Tongue (tissue), 2 donors: ENCODE measurements around the gene HYAL3. TPM values are rescaled to one million over a fixed set of nuclear protein-coding genes. Genes with fewer than 3 reads are reported as not detected.
"Not testable (repeated sequence)": the region's sequence is repeated elsewhere in the genome, so short reads cannot be mapped to it uniquely, and the experiment has no call there.

ENCODE experiments used
- DNase-seq: peaks from one replicate; pipeline ENCODE4 v3.0.0-alpha.2; 2015
- total RNA-seq: library from RNA; depleted of rRNA; stranded (reverse); fragments of >200 nt; gene quantifications from one replicate; pipeline ENCODE4 v1.2.3, GENCODE V29; 2014

Gene HYAL3
- total RNA-seq, 1 donor from 2014 or later: 3.1 TPM

DNA sequence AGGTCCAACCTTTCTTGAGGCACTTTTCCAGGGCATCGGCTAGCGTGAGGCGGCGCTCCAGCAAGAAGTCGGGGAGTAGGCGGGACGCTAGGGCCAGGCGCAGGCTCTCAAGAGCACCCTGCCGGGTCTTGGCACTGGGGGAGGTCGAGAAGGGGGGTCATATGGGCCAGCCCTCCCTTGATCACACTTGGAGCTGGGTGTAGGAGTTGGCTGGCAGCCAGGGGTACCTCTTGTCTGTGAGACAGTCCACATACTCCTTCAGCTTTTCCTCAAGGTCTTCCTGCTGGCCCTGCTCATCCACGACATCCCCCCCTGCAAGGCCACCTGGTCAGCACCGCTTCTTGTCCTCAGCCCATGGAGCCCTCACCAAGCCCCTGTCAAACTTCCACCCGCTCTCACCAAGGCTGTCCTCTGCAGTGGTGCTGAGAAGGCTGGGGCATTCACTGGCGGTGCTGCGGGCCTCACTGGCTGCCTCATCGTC, 9.0 kb downstream of the HYAL3 start:
- DNase-seq: no peak

DNA sequence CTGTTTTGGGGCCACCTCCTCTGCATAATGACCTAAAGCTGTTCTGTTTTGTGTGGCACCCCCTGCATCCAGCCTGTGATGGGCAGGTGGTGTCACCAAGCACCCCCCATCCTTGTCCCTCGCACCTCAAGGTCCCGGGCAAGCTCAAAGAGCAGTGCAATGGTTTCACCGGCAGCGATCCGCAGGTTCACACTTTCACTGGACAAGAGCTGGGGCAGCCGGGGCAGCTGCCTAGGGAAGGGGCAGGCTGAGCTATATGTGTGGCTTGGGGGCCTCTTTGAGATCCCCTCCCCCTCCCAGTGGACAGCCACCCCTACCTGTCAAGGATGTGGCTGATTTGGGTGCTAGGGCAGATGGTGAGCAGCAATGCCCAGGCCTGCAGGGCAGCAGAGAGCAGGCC, 10.1 kb downstream of the HYAL3 start:
- no peak for DNase-seq

DNA sequence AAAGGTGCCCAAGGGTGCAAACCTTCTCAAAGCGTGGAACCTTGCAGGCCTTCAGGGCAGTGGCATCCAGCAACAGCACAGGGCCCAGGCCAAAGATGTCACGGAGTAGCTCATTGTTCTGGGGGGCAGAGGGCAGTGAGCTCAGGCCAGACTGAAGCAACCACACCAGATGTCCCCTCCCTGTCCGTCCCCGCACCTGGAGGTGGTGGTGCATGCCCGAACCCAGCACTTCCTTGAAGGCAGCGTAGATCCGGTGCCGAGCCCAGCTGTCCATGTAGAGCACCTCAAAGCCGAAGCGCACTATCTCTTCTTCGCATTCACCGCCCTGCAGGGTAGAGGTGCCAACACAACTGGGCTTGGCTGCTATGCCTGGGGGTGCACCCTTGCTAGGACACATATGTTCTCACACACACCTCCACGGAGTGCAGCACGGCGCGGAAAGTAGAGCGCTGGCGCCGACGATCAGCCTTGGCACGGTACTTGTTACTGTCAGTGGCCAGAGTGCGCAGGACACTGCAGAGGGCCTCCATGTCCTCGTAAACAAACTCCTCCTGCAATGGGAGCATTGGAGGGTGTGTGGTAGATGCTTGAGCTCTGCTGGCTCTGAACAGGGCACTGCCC, 10.7 kb downstream of the HYAL3 start:
- DNase-seq: no peak

DNA sequence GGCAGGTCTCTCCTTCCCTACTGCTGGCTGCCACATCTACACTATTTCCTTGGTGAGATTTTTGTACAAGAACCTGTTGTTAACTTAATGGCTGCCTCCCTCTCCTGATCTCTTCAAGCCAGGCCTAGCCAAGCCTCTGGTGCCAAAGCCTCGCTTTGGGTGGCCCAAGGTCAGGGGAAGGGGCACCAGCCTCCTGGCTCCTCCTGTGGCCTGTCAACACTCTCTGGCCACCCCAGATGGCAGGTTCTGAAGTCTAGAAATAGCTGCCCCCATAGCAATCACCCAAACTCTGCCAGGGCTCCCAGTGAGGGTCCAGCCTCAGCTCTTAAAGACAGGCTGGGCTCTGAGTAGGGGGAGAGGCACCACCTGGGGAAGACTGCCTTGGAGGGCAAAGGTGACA, 11.9 kb downstream of the HYAL3 start:
- no peak for DNase-seq

DNA sequence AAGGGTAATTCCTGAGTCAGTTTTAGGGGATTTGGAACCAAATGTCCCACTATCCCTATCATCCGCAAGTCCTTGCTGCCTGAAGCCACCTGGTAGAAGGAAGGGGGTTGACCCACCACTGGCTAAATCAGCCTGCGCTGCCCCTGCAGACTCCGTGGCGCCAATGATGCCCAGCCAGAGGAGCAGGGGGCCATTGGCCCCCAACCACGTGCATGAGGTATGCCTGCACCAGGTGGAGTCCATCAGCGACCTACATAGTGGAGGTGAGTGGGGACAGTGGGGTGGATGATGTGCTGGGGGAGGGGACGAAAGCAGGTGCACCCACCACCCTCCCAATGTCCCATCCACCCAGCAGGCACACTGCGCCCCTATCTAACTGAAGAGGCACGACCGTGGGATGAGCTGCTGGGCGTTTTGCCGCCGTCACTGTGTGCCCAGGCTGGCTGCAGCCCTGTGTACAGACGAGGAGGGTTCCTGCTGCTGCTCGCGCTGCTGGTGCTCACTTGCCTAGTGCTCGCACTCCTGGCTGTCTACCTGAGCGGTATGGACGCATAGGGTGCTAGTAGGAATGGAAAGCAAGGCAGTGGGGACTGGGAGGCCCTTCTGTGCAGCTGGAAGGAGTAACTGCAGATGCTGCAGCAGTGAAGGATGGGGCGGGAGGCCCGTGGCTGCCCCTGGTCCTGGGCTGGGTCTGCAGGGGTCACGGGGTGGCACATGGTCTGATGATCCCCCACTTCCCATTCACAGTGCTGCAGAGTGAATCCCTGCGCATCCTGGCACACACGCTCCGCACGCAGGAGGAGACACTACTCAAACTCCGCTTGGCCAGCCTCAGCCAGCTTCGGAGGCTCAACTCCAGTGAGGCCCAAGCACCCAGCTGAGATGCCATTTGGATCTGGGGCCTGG, 12.6 kb downstream of the HYAL3 start:
- DNase-seq: no peak

DNA sequence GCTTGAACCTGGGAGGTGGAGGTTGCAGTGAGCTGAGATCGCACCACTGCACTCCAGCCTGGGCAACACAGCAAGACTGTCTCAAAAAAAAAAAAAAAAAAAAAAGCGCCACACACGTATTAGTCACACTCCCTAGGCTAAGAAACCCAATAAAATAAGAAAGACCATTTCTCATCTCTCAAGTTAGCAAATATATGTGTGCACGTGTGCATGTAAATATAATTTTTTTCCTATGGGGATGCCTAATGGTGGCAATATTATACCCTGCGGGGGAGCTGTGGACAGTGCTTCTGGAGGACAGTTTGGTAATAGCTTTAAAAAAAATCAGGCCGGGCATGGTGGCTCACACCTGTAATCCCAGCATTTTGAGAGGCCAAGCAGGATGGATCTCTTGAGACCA, 15.1 kb downstream of the HYAL3 start:
- DNase-seq: not testable (repeated sequence)

DNA sequence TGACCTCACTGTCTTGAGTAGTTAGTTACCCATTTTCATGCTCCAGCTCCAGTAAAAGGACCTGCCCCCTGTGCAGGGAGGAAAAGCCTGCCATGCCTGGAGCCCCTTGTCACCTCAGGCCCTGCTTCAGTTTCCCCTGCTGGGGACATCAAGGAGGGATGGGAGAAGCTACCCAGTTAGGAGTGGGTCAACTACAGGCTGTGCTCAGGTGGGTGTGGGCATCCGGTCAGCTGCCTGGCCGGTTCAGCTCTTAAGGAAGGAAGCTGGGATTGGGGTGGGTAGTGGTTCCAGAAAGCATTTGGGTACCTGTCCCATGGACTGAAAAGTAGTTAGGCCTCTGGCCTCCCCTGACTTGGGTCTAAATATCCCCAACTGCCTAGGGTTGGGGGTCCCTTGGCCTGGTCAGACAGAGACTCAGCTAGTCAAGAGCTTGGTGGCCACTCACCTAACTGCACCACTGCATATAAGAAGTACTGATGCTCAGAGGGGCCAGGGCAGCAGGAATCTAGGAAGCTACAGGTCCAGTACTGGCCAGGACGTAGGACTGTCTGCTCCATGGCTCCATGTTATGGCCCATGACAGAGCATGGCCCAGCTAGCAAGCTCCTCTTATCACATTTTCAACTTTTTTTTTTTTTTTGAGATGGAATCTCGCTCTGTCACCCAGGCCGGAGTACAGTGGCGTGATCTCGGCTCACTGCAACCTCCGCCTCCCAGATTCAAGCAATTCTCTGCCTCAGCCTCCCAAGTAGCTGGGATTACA, 19.8 kb downstream of the HYAL3 start:
- no peak for DNase-seq

DNA sequence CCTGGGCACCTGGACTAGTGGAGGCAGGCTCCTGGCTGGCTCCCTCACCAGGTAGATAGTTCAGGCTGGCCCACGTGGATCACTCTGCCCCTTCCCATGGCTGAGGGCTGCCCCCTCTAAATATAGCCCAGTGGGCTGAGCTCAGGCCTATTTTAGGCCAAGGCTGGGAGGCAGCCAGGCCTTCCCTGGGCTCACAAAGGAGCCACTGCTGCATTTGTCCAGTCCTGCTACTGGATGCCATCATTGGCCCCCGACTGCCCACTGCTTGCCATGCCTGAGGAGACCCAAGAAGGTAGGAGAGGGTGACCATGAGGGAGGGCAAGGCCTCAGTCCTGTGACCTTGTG, 20.4 kb downstream of the HYAL3 start, which contains the start of gene LSMEM2:
Gene LSMEM2, plus strand, starts transcription at position 208 of the 345 bp plus-strand sequence. Its CDS starts 27 bp downstream, at position 235.
- DNase-seq: peak; percentile 66

DNA sequence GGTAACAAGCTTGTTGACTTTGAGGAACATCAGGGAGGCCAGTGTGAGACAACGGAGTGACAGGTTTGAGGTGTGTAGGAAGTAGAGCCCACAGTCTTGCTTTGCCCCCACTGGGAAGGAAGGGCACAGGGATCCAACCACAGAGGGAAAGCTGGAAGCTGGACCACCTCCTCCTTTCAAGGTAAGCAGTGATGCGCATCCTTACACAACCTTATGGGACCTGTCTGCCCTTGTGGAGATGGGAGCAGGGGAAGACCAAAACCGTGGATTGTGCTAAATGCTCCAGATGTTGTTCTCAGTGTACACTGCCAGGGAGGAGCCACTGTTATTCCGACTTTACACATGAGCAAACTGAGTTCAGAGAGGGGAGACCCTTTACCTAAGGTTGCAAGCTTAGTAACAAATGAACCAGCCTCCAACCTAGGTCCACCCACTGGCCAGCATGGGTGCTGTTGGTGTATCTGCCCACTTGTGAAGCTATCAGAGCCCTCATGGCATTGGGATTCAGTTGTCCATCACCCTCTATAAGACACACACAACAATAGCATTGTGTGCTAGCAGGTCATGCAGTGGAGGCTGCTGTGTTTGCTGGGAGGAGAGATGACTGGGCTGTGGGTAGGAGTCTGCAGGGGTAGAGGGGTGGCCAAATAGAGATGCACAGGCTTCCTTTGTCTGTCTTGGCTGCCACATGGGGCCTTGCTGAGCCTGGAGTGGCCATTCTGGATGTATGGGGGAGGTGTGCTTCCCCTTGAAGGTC, 20.9 kb downstream of the HYAL3 start:
- DNase-seq: no peak

DNA sequence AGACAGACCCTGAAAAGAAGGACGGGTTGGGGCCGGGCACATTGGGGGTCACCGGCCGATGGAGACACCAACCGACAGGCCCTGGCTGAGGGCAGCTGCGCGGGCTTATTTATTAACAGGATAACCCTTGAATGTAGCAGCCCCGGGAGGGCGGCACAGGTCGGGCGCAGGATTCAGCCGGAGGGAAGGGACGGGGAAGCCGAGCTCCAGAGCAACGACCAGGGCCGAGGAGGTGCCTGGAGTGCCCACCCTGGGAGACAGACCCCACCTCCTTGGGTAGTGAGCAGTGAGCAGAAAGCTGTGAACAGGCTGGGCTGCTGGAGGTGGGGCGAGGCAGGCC, 22.5 kb downstream of the HYAL3 start:
- no peak for DNase-seq

DNA sequence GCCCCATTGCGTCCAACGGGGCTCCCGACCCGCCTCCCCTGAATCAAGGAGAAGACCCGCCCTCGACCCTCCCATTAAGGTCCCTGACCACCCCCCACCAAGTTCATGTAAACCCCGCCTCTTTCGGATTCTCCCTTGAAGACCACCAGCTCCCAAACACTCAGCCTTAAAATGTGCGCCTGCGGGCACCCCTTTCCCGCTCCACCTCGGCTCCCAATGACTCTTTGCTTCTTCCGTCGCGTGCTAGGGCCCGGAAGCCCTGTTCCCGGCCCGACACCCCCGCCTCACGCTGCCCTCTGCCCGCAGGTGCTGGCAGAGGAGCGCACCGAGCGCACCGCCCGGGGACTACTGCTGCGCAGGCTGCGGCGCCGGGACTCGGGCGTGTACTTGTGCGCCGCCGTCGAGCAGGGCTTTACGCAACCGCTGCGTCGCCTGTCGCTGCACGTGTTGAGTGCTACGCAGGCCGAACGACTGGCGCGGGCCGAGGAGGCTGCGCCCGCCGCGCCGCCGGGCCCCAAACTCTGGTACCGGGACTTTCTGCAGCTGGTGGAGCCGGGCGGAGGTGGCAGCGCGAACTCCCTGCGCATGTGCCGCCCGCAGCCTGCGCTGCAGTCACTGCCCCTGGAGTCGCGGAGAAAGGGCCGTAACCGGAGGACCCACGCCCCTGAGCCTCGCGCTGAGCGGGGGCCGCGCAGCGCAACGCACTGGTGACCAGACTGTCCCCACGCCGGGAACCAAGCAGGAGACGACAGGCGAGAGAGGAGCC, 23.0 kb downstream of the HYAL3 start:
- DNase-seq: no peak

DNA sequence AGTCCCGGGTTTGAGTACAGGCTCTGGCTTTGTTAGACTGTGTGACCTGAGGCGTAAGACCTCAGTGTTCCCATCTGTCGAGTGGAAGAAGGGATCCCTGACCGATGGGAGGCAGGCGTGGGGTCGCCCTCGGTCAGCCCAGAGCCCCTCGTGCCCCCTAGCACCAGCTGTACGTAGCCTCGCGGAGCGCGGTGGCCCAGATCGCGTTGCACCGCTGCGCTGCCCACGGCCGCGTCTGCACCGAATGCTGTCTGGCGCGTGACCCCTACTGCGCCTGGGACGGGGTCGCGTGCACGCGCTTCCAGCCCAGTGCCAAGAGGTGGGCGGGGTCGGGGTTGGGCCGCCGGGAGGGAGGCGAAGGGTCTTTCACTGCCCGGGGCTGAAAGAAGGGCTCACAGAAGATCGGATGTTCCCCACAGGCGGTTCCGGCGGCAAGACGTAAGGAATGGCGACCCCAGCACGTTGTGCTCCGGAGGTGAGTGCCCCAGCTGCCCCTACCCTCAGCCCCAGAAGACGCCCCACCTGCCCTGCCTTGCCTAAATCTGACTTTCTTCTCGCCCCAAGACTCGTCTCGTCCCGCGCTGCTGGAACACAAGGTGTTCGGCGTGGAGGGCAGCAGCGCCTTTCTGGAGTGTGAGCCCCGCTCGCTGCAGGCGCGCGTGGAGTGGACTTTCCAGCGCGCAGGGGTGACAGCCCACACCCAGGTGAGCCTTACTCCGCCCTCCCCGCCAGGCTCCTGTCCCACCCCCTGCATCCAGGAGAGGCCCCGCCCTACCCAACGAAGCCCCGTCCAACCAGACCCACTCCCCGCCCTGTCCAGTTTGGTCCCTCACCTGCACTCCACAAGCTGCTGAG, 23.8 kb downstream of the HYAL3 start:
- DNase-seq: no peak

DNA sequence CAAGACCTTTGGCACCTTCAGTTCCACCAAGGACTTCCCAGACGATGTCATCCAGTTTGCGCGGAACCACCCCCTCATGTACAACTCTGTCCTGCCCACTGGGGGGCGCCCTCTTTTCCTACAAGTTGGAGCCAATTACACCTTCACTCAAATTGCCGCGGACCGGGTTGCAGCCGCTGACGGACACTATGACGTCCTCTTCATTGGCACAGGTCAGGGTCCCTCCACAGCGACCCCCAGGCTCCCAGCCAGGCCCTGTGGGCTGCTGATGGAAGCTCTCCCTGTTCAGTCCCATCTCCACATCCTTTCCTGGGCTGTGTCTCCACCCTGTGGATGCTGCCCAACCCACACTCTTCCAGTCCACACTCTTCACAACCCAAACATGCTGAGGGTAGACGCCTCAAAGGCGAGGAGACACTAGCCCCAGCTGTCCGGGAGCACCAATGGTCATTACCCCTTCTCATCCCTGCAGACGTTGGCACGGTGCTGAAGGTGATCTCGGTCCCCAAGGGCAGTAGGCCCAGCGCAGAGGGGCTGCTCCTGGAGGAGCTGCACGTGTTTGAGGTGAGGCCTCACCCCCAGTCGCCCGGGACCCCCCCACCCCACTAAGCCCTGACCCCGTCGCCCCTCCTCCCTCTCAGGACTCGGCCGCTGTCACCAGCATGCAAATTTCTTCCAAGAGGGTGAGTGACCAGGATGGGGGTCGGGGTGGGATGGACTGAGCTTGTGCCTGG, 24.7 kb downstream of the HYAL3 start:
- peak; percentile 60 for DNase-seq

DNA sequence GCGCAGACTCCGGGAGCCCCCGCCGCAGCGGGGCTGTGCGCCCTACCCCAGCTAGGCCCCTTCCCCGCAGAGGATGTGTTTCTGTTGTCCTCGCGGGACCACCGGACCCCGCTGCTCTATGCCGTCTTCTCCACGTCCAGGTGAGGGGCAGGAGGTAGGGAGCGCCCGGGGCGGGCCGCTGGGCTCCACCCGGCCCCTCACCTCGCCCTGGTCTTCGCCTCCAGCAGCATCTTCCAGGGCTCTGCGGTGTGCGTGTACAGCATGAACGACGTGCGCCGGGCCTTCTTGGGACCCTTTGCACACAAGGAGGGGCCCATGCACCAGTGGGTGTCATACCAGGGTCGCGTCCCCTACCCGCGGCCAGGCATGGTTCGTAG, 25.5 kb downstream of the HYAL3 start:
- no peak for DNase-seq

DNA sequence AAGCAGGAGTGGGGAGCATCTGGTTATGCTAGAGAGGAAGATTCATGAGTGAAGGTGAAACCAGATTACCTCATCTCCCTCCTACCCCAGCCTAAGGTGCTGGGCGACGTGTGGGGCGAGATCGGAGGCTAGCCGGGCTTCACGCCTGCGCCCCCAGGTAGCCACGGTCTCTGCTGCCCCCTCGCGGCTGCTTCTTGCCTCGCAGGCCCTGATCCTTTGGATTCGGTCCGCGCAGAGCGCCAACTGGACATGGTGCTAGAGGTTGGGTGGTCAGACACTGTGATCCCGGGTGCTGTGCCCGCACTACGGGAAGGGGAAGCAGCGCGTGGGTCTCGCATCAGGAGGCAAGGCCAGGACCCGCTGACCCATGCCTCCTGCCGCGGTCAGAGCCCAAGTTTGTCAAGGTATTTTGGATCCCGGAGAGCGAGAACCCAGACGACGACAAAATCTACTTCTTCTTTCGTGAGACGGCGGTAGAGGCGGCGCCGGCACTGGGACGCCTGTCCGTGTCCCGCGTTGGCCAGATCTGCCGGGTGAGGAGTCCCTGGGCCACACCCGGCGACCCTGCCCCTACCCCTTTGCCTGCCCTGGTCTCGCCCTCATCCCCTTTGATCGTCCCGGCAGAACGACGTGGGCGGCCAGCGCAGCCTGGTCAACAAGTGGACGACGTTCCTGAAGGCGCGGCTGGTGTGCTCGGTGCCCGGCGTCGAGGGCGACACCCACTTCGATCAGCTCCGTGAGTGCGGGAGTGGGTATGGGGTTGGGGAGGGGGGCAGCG, 26.1 kb downstream of the HYAL3 start:
- DNase-seq: peak; percentile 90

DNA sequence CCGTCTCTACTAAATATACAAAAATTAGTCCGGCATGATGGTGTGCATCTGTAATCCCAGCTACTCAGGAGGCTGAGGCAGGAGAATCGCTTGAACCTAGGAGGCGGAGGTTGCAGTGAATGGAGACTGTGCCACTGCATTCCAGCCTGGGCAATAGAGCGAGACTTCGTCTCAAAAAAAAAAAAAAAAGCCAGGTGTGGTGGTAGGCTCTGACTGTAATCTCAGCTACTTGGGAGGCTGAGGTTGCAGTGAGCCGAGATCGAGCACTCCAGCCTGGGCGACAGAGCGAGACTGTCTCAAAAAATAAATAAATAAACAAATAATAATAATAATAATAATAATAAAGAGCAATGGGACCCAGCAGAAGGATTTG, 26.7 kb downstream of the HYAL3 start:
- DNase-seq: not testable (repeated sequence)

DNA sequence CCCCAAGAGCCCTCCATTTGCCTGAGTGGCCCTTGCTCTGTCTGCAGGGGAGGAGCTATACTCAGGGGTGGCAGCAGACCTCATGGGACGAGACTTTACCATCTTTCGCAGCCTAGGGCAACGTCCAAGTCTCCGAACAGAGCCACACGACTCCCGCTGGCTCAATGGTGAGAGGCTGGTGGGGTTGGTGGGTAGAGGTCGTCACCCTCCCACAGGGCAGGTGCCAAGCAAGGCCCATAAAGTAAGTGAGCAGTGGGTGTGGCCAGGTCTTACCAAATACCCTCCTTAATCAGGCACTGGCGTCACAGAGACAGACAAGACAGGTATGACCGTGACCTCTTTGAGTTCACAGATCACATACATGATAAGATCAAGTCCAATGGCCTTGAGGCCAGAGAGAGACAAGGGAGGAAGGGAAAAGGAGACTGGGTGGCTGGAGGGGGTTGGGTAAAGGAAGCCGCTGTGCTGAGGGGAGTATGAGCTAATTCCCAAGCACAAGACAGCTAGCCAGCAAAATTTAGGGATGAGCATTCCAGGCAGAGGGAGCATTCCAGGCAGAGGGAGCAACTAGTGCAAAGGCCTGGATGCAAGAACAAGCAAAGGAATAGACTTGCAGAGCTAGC, 27.8 kb downstream of the HYAL3 start:
- no peak for DNase-seq

DNA sequence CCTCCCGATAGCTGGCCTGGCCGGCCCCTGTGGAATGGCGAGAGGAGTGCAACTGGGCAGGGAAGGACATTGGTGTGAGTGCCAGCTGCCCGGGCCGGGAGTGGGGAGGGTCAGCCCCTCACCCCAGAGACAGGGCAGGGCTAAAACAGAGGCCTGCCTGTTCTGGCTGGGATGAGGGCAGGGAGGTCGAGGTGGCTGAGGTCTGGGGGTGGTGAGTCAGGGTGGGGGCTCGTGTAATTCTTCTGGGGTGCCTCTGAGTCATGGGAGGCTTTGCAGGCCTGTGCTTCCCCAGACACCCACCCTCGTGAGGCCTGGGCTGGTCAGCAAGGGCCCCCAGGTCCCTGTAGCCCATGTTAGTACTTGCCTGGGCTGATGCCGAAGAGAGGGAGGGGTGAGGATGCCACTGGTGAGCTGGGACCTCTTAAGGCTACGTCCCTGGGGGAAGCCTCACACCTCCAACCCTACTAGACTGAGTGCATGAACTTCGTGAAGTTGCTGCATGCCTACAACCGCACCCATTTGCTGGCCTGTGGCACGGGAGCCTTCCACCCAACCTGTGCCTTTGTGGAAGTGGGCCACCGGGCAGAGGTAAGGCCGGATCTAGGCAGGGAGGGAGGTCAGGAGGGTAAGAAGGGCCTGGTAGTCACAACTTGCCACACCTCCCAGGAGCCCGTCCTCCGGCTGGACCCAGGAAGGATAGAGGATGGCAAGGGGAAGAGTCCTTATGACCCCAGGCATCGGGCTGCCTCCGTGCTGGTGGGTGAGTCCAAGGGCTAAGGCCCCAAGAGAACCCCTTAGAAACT, 28.6 kb downstream of the HYAL3 start:
- DNase-seq: no peak
